AG04449 (cell line): ENCODE data around the gene COPZ1.

Source experiments
- CTCF ChIA-PET: fragments of 350-600 bp; formaldehyde crosslinking; extraction: SDS; loops from one replicate; lab custom pipeline; 2021; ENCODE audit warnings: antibody characterized with exemption; lab: Yijun Ruan, JAX
- POLR2A ChIA-PET: fragments of 400-600, 350-600 bp; formaldehyde crosslinking; extraction: SDS; loops from one replicate; lab custom pipeline; 2020; ENCODE audit warnings: antibody characterized with exemption, inconsistent platforms; lab: Yijun Ruan, JAX
- DNase-seq: peaks from one replicate; pipeline ENCODE4 v3.0.0-alpha.2; 2010; ENCODE audit warnings: low read depth, low spot score
- H3K4me3 ChIP-seq: 2 replicates; pipeline ENCODE4 v1.5.1; 2011; ENCODE audit warnings: low read depth, mild to moderate bottlenecking, control low read depth, low read length
- TF ChIP-seq, protein P1 (sequence below): IDR thresholded peaks from one replicate; pipeline ENCODE4 v1.5.1; 2011; ENCODE audit warnings: mild to moderate bottlenecking, moderate library complexity, low read length, control low read depth, inconsistent platforms; ENCODE audit not compliant: insufficient read depth; ENCODE audit errors: missing control alignments

Gene COPZ1

DNA sequence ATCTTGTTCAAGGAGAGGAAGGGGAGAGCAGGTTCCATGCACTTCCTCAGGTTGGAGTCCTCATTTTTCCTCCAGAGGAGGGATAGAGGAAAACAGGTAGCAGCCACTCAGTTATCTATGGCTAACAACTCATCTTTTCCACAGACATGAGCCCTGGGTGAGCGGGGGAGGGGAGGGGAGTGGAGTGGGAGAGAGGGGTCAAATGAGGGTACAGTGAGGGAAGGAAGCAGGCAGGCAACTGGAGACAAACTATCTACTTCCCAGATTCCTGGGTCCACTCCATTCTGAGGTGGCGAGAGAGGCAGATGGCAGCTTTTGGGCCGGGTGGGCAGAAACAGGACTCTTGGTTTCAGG lies 62.2 kb downstream of the COPZ1 start:
- no peak overlapping the region for H3K4me3 ChIP-seq
- POLR2A ChIA-PET, result interaction anchor here (0.9 to 1.0 kb wide), 2 partner anchors 8 to 13 kb away, joined by 3 read pairs; no protein-coding TSS in a partner anchor
- CTCF ChIA-PET, result interaction anchor here (0.8 to 11.2 kb wide), 9 partner anchors 8 to 172 kb away, joined by 3 to 333 read pairs (median 8); no protein-coding TSS in a partner anchor
- TF ChIP-seq, protein P1, sequence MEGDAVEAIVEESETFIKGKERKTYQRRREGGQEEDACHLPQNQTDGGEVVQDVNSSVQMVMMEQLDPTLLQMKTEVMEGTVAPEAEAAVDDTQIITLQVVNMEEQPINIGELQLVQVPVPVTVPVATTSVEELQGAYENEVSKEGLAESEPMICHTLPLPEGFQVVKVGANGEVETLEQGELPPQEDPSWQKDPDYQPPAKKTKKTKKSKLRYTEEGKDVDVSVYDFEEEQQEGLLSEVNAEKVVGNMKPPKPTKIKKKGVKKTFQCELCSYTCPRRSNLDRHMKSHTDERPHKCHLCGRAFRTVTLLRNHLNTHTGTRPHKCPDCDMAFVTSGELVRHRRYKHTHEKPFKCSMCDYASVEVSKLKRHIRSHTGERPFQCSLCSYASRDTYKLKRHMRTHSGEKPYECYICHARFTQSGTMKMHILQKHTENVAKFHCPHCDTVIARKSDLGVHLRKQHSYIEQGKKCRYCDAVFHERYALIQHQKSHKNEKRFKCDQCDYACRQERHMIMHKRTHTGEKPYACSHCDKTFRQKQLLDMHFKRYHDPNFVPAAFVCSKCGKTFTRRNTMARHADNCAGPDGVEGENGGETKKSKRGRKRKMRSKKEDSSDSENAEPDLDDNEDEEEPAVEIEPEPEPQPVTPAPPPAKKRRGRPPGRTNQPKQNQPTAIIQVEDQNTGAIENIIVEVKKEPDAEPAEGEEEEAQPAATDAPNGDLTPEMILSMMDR, result no peak
- DNase-seq, result no peak

DNA sequence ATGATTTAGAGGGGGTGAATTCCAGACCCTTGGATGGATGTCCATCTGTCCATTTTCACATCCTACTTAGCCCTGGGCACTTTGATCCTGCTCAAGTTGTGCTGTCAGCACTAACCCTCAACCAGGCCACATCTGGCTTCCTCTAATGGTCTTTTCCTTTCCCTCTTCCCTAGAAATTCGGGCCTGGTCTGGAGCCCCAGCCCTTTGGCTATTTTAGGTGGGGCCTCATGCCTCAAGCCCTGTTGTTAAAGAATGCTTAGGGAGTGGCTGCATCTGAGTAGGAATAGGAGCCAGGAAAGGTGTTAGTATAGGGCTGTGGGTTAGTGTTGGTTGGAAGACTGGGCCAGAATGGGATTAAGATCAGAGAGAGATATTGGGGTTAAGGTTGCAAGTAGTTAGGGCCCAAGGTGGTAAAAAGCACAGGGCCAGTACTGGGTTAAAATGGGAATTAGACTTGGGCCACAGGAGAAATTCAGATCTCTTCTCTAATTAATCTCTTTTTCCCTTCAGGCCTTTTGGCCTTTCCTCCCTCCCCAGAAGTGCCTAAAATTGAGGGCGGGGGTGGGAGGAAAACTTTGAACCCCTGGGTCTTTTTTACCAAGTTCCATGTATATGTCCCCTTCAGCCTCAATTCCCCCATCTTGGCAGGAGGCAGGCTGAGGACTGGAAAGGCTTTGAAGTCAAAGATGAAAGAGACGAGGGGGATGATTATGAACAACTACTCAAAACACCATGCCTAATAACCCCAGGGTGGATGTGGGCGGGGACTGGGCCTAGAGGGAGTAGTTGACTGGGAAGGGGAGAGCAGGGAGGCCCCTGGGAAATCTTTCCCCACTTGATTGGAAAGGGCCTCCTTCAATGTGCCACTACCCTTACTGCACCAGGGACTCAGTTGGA lies 63.6 kb downstream of the COPZ1 start:
- CTCF ChIA-PET, result interaction anchor here (0.9 to 11.2 kb wide), 8 partner anchors 9 to 401 kb away, joined by 3 to 333 read pairs (median 12); no protein-coding TSS in a partner anchor
- H3K4me3 ChIP-seq, result no peak overlapping the region
- POLR2A ChIA-PET, result no interaction called here
- TF ChIP-seq, protein P1, result no peak
- DNase-seq, result no peak

DNA sequence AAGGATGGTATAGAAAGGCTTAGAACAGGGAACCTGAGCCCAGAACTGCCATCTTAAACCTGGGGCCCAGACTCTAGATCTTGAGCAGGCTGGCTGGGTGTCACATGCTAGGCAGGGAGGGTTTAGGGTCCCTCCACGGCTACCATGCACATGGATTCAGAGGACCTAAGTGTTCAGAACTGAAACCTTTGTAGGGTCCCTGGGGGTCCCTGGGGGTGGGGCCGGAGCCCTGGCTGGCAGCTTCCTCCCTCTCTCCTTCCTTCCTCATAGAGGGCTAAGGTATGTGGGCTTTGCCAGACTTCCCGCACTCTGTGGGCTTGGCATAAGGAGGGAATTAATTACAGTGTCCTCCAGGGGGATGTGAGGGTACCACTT lies 64.2 kb downstream of the COPZ1 start:
- TF ChIP-seq, protein P1, result no peak
- DNase-seq, result no peak
- H3K4me3 ChIP-seq, result no peak overlapping the region
- CTCF ChIA-PET, result interaction anchor here (0.9 kb wide), 1 partner anchor 10 kb away, joined by 3 read pairs; no protein-coding TSS in a partner anchor
- POLR2A ChIA-PET, result no interaction called here

DNA sequence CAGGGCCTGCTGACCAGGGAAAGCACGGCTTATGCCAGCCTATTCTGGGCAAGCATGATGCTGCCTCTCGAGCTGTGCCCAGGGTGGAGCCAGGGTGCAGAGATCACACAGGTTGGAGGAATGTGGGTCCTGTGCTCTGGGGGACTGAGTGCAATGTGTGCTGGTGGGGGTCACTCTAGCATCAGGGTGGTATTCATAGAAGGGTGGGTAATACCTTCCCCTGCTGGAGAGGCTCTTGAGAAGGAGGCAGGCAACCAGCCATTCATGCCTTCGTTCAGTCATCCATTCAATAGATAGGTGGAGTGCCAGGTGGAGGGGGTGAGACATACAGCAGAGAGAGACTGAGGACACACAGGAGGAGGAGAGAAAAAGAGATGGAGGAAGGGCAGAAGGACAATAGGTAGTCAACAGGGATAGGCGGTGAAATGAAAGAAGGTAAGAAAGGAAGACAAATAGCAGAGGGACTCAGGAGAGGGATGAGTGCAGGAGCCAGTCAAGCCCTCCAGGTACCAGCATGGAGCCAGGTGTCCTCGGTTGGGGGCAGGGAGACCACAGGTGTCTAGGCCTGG lies 64.8 kb downstream of the COPZ1 start:
- ChIA-PET CTCF (interaction anchor here (0.9 to 2.6 kb wide), 5 partner anchors 10 to 51 kb away, joined by 3 to 14 read pairs (median 5); no protein-coding TSS in a partner anchor), POLR2A (no interaction called here)
- no peak overlapping the region for H3K4me3 ChIP-seq
- no peak for DNase-seq
- TF ChIP-seq, protein P1, result no peak

DNA sequence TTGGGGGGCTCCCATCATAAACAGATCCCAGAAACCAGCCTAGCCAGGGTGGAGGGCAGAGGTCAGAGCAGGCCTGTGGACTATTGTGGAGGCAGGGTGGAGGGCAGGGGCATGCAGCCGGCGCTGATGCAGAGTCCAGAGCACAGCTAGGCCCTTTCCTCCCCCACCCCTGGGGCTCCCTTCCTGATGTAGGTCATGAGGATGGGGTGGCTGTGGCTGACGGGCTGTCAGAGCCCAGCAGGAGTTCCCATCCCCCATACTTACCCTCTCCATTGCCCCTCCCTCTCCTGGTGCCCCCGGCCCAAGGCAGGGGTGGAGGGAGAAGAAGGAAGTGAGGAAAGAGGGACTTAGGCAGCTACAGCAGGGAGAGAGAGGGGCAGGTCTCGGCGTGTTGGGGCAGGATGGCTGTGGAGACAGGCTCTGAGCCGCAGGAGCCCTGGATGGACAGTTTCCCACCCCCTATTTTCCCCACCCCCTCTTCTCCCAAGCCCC lies 65.3 kb downstream of the COPZ1 start:
- no peak for DNase-seq
- H3K4me3 ChIP-seq, result no peak overlapping the region
- POLR2A ChIA-PET, result no interaction called here
- CTCF ChIA-PET, result interaction anchor here (1.2 to 4.1 kb wide), 5 partner anchors 9 to 50 kb away, joined by 3 to 76 read pairs (median 6); no protein-coding TSS in a partner anchor
- TF ChIP-seq, protein P1, result no peak
